ENCODE data around the gene RALGPS1.
"Not testable (repeated sequence)": the region's sequence is repeated elsewhere in the genome, so short reads cannot be mapped to it uniquely, and the experiment has no call there.

RALGPS1 gene

DNA sequence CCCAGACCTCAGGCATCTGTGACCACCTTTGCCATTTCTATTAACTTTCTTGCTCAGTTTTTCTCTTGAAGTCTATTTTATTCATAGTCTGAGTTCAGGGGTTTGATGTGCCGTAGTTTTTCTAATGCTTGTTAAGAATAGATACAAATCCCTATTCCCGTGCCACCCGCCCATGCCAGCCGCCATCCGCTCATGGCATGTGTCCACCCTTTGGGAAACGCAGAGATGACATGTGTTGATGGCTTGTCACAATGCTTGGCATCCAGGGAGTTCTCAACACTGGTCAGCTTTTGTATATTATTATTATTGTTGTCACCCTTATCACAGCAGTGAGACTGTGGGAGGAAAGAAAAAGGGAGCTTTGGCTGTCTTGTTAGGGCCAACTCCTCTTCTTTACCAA is 225.2 kb downstream of the RALGPS1 start:
- DNase-seq, result no peak

DNA sequence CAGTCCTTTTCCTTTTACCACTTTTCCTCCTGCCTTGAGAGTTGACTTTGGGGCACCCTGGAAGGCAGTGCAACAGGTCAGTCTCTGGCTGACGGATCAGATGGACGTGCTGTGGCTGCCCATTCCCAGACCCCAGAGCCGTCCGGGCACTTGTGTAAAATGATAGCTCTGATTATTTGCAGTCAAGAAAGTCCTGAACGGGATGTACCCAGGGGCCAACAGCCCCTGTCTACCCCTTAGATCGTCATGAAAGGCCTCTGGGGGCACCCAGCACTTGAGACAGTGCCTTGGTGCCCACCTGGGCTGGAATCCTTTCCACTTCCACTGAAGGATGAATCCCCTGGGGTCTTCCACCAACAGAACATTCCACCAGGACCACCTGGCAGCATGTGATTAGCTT is 225.6 kb downstream of the RALGPS1 start:
- DNase-seq, result no peak

DNA sequence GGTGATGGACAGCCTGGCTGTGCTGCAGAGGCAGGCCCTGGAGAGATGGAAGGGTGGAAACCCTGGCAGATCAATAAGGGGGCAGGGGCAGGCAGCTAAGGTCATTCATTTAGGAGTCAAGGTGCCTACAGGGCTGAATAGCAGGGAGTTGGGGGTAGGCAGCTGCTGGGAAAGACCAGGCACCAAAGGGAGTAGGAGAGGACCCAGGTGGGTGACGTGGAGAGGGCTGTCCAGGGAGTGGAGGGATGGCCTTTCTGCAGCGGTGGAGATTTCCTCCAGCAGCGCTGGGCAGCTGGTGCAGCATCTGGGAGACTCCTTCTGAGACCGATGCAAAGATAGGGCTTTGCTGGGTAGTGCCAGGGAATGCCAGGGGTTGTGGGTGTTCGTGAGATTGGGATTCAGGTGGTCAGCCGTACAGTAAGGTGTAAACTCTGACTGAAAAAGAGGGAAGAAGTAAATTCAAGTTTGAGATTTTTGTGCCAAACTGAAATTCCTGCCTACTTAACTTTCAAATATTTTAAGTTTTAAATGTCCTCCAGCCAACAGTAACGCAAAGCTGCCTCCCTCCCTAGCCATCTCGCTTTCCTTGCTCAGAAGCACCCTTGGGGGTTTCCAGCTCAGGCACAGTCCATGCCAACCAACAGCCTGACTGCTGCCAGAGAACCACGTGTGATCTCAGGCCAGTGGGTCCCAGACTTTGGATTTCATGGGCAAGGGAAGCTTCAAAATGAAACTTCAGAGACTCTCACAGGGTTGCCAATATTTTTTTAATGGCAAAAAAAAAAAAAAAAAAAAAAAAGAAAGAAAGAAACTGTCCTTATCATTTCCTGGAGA is 226.5 kb downstream of the RALGPS1 start:
- DNase-seq, result no peak

- DNase-seq, result no peak
Observed at GRCh38 chr9:127142291-127142690, 227.7 kb downstream of the RALGPS1 start.

DNA sequence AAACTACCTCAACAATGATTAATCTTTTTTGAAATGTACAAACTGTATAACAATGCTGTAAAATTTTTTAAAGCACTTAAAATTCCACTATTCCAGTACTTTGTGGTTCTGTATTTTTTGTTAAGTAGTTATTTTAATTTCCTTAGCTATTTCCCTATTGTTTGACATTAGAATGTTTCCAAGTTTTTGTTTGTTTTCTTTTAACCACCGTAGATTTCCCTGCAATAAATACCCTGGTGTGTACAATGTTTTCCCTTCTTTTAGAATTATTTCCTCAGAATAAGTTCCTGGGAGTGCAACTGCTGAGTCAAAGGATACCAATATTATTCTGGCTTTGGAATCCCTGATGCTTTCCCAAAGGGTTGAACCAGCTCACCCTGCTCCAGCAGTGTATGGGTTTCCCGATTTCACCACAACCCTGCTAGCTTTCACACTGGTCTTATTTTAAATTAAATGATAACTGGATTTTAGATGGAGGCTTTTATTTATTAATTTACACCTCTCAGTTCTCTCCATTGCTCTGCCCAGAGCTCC is 228.4 kb downstream of the RALGPS1 start:
- DNase-seq, result no peak

DNA sequence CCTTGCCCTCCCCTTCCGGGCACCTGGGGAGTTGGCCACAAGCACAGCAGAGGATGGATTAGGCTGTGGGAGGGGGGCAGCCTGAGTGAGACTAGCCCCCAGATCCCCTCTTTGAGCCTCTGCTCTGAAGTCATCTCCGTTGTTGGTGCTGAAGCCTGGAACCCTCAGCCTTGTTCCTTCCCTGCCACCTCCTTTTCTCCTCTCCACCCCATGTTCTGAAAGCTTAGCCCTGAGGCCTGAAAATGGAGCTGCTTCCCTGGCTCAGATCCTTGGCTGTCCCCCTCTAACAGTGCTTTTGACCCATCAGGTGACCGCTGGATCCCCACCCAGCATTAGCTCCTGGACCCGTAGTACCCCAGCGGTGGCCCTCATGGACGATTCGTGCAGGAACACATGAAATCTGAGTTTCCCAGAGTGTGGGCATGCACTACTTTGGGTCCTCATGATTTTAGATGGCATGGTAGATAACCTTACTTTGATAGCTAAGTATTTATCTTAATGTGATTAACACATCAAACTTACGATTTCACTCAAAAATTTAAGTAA is 229.4 kb downstream of the RALGPS1 start:
- DNase-seq, result no peak

GRCh38 chr9:127144670-127145445 is 230.3 kb downstream of the RALGPS1 start:
- DNase-seq, result no peak

DNA sequence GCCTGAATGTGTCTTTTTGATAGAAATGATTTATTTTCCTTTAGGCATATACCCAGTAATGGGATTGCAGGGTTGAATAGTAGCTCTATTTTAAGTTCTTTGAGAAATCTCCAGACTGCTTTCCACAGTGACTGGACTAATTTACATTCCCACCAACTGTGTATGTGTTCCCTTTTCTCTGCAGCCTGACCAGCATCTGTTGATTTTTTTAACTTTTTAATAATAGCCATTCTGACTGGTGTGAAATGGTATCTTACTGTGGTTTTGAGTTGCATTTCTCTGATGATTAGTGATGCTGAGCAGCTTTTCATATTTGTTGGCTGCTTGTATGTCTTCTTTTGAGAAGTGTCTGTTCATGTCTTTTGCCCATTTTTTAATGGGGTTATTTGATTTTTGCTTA is 232.3 kb downstream of the RALGPS1 start:
- not testable (repeated sequence) for DNase-seq

DNA sequence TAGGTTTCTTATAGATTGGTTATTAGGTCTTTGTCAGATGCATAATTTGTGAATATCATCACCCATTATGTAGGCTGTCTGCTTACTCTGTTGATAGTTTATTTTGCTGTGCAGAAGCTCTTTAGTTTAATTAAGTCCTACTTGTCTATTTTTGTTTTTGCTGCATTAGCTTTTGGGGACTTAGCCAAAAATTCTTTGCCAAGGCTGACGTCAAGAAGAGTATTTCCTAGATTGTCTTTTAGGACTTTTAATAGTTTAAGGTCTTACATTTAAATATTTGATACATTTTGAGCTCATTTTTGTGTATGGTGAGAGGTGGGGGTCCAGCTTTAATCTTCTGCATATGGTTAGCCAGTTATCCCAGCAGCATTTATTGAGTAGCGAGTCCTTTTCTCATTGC is 232.7 kb downstream of the RALGPS1 start:
- no peak for DNase-seq

- no peak for DNase-seq
Observed at GRCh38 chr9:127148014-127148413, 233.4 kb downstream of the RALGPS1 start.

DNA sequence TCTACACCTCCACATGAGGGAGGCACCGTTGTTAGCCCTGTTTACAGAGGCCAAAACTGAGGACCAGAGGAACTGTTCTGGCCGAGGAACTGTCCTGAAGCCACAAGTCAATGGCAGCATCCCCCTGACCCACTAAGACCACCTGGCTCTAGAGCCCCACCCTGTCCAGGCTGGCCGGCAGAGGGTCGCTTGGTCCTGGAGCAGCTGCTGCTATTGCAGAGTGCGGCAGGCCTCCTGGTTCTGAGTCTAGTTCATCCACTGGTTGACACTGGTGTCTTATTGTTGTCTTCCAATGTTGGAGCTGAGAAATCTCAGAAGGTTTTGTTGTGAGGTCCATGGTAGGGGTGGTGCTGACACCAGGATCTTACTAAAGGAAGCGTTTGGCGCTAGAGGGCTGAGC is 234.4 kb downstream of the RALGPS1 start:
- DNase-seq, result no peak

DNA sequence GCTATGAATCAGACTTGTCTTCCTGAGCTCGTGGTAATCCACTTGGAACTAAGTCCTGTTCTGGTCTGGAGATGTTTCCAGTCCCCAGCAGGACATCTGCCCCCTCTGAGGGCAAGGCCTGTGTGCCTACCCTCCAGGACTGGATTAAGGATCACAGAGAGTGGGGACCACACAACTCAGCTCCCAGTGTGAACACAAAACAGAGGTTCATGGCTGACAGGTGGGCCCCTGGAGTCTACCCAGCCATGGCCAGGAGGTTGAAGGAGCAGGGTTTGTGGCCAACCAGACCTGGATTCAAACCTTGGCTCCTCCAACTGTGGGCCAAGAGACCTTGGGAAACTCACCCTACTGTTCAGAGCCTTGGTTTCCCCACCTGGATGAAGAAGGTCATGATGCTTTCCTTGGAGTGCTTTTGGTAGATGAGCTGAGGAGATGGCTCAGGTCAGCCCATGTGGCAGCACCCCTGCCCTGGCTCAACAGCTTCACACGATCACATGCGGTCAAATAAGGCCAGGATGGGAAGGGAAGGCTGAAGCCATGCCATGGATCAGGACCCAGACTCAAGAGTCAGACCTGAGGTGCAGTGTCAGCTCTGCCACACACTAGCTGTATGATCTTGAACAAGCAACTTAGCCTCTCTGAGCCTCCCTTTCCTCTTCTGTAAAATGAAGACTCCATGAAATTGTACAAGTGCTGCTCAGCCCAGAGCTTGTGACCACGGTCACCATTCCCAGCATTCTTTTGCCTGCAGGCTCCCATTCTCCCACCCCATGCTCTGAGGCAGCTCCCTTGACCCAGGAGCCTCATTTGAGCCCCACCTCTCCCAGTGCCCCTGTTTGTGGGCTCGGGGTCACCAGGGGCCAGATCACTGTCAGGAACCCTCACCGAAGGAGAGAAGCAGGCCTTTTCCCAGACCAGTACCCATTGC is 235.1 kb downstream of the RALGPS1 start:
- no peak for DNase-seq

GRCh38 chr9:127153501-127153900 is 238.9 kb downstream of the RALGPS1 start:
- no peak for DNase-seq

DNA sequence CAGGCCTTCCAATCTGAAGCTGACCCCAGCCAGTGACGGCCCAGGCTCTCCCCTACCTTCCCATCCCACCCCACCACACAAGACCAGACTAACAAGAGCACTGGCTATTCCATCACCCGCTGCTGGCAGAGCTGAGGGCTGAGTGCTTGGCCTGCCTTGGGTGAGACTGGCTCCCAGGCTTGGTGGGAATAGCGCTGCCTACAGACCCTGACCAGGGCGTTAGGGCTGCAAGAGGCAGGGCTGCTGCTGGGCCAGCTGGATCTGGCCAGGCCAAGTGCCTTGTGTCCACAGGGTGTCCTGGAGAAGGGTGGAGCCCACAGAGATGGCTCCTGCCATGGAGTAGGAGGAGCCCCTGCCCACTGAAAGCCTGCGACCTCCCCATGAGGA is 239.4 kb downstream of the RALGPS1 start:
- DNase-seq, result no peak

GRCh38 chr9:127154390-127155191 is 240.0 kb downstream of the RALGPS1 start:
- DNase-seq, result peak; percentile 73

DNA sequence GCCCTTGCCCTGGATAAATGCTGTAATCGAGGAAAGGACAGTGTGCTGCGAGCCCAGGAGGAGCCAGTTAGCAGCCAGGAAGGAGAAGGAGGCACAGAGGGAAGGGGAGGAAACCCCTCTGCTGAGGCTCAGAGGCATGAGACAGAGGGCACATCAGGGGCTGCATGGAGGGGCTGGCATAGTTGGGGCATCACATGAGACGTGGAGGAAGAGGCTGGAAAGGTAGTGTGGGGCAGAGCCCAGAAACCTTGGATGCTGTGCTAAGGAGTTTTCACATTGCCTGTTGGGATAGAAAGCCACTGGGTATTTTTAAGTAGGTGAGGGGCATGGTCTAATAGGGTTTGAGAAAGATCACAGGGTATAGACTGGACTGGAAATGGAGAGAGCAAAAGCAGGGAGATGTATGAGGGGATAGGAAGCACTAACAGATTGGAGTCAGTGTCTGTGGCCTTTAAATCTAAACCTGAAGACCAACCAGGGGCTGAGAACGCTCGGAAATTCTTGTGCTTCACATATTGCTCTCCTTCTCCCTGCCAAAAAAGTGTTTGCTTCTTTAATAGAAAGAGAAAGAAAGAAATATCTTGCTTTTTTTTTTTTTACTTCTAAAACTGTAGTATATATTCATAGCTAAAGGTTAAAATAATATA is 240.9 kb downstream of the RALGPS1 start:
- no peak for DNase-seq

- no peak for DNase-seq
Observed at GRCh38 chr9:127158786-127159324, 244.3 kb downstream of the RALGPS1 start.

DNA sequence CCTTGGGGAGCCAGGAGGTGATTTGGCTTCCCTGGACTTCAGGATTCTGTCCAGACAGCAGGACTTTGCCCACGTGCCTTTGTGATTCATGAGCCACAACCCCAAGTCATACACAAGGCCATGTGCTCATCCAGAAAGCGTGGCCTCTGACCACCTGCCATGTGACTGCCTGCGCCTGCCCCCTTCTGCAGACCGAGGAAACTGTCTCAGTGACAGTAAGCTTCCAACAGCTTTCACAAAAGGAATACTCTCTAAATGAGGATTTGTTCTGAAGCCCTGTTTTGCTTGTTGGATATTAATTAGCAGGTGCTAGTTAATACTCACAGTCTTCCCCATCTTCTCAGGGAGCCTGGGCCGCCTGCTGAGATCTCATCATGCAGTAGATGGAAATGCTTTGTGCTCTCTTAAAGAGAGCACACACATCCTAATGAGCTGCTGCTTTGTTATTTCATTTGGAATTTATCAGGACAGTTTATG is 244.8 kb downstream of the RALGPS1 start:
- peak; percentile 57 for DNase-seq

DNA sequence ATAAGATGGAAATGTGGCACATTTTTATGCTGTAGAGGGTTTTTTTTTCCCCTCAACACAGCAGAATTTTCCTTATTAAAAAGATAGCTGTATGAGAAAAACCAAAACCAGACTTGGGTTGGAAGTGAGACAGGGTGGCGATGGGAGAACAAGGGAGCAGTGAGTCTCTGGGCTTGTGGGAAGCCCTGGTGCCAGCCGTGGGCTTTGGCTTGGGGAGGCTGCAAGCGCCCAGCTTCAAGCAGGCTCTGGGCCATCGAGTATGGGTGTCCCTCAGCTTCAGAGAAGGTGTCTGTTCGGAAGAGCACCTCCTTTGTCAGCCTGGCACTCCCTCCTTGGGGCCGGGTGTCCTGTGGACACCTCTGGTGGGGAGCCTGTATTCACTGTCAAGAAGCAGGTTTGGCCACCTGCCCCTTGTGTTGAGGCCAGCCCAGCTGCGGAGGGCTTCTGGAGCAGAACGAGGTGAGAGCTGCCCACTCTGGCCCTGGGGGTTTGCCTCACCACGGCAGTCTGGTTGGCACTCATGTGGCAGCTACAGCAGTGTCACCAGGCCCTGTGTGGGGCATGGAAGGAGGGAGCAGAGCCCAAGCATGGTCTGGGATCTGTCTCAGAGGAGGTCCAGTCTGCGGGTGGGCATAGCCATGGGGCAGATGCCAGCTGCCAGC is 245.5 kb downstream of the RALGPS1 start:
- DNase-seq, result no peak

DNA sequence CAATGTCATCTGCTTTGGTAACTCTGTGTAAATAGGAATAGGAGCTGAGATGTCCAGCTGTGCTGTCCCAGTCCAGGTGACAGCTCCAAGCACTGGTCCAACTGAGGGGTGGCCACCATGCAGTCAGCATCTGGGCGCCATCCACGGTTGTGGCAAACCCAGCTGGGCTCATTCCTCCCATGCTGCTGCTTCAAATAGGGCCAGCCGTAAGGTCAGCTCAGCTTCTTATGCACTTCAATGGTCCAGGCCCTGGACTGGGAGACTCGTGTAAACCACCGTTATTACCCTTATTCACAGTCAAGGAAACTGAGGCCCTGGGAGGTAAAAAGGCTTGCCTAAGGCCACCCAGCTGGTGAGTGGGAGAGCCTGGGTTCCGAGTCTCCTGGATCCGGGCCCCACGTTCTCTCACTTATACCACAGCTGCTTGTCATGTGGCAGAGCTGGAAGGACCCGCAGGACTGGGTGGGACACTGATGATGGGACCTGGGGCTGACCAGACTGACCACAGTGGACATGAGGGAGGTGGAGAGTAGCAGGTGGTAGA is 246.6 kb downstream of the RALGPS1 start:
- no peak for DNase-seq

All from fibroblast of skin of right quadriceps (primary cell).